ENCODE measurements around the gene FUBP3.

FUBP3 gene

DNA sequence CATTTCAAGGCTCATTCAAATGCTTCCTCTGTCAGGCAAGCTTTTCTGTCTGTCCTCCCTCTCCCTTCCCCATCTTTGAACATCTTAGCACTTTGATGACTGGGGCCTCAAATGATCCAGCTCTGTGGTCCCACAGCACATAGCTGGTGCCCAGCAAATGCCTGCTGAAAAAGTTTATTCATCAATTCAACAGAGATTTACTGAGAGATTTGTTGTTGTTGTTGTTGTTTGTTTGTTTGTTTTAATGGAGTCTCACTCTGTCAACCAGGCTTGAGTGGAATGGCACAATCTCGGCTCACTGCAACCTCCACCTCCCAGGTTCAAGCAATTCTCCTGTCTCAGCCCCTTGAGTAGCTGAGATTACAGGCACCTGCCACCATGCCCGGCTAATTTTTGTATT, 108.2 kb downstream of the FUBP3 start:
- no peak overlapping the region for H3K27ac ChIP-seq (ENCODE audit: low read depth, low read length, severe bottlenecking)
- no CpG with 5 or more reads among the region's 2 CpGs for WGBS, 2 experiments (ENCODE audit: insufficient coverage in 2 of 2)
- H3K4me3 ChIP-seq (ENCODE audit: extremely low read depth, insufficient read depth, low read length, poor library complexity, severe bottlenecking), result no peak overlapping the region
- peaks cover under 1% of the 10 kb centered on the region for H3K4me1 ChIP-seq (ENCODE audit: control insufficient read depth, insufficient read depth, low read length, poor library complexity, severe bottlenecking)
- H3K36me3 ChIP-seq (ENCODE audit: control insufficient read depth, insufficient read depth, low read length), result no peaks in the 10 kb centered on the region
- peaks cover 7% of the 10 kb centered on the region for H3K9me3 ChIP-seq (ENCODE audit: control insufficient read depth, low read length)
